ENCODE data around the gene CADM3. TPM values are rescaled to one million over a fixed set of nuclear protein-coding genes. Genes with fewer than 3 reads are reported as not detected.

Gene CADM3
- polyA plus RNA-seq, 1 donor from 2014 or later = 0.13 TPM

DNA sequence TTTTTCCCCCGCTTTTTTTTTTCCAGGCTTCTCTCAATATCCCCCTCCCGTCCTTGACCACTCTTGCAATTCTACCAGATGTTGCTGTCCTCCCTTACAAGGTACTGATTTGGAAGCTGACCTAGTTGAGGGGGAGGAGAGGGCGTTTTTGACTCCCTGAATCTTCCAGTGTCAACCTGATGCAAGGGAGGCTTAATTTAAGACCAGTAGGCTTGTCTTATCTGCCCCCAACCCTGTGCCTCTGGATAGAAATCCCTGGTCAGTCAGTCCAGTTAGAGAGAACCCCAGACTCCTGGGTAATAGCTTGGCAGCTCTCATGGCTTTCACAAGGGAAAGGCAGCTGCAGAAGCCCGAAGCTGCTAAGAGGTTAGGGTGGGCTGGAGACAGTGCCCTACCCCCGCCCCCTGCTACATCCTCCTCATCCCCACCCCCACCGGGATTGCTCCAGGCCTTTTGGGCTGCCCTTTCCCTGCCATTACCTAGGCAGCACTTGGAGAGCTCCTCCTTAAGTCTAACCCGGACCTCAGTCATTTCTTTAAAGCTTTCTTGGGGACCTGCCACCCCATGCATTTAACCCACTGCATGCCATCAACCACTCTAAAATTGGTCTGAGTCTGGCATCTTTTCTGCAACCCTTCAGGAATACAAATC lies 36.9 kb downstream of the CADM3 start:
- Mint-ChIP-seq H3K27ac (no peak overlapping the region), H3K27me3 (peaks cover 59% of the 10 kb centered on the region), H3K4me3 (no peak overlapping the region), H3K36me3 (peaks cover 3% of the 10 kb centered on the region), H3K4me1 (peaks cover 0 to 8% (median 2%) of the 10 kb centered on the region in 3 donors), H3K9me3 (peaks cover 0 to 2% (median 0%) of the 10 kb centered on the region in 3 donors)

- Mint-ChIP-seq H3K36me3 (peaks cover 3% of the 10 kb centered on the region), H3K27ac (no peak overlapping the region)
These were observed 37.6 kb downstream of the CADM3 start for GRCh38 chr1:159209061-159209460.

GRCh38 chr1:159211331-159212136 lies 40.1 kb downstream of the CADM3 start:
- Mint-ChIP-seq H3K4me1 (peaks cover 4 to 8% (median 4%) of the 10 kb centered on the region in 3 donors), H3K4me3 (no peak overlapping the region), H3K9me3 (peaks cover 0 to 2% (median 0%) of the 10 kb centered on the region in 3 donors), H3K27ac (no peak overlapping the region), H3K27me3 (peaks cover 39% of the 10 kb centered on the region), H3K36me3 (peaks cover 3% of the 10 kb centered on the region)

More at GRCh38 chr1:159209061-159209460, 37.6 kb downstream of the CADM3 start:
- Mint-ChIP-seq H3K27me3 (peaks cover 59% of the 10 kb centered on the region), H3K4me3 (no peak overlapping the region), H3K4me1 (peaks cover 2 to 8% (median 3%) of the 10 kb centered on the region in 3 donors), H3K9me3 (peaks cover 0 to 2% (median 0%) of the 10 kb centered on the region in 3 donors)

GRCh38 chr1:159212596-159212995 lies 41.2 kb downstream of the CADM3 start:
- H3K4me1 Mint-ChIP-seq = peaks cover 4 to 6% (median 4%) of the 10 kb centered on the region in 3 donors
- H3K4me3 Mint-ChIP-seq = no peak overlapping the region
- peaks cover 0 to 2% (median 0%) of the 10 kb centered on the region in 3 donors for H3K9me3 Mint-ChIP-seq
- no peak overlapping the region for H3K27ac Mint-ChIP-seq
- peaks cover 38% of the 10 kb centered on the region for H3K27me3 Mint-ChIP-seq
- peaks cover 3% of the 10 kb centered on the region for H3K36me3 Mint-ChIP-seq

DNA sequence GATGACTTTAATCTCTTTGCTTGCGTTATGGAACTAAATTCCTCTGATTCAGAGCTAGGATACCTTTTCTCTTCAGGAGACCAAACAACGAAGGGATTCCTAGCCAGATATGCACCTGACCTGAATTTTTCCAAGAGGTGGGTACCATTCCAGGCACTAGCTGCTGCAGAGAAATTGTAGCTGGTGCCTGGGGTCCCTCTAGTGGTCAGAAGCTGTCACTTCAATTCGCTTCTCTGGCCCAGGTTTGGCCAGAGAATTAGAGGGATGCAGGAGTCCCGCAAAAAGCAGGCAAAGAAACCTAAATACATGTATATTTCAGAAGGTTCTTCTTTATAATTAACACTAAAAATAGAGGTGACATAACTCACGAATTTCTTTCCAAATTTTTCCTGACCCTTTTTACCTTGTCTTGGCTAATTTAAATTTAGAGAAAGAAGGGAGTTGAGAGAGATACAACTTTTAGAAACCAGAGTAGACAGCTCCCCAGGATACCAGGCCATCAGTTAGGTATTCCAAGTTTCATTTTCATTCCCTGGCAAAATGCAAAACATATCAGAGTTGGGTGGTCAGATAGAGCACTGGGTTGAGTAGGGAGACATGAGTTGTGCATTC lies 42.8 kb downstream of the CADM3 start:
- no peak overlapping the region for H3K27ac Mint-ChIP-seq
- H3K4me1 Mint-ChIP-seq = peaks cover 2 to 4% (median 3%) of the 10 kb centered on the region in 3 donors
- H3K9me3 Mint-ChIP-seq = no peaks in the 10 kb centered on the region
- H3K36me3 Mint-ChIP-seq = peaks cover 3% of the 10 kb centered on the region
- no peak overlapping the region for H3K4me3 Mint-ChIP-seq
- H3K27me3 Mint-ChIP-seq = peaks cover 26% of the 10 kb centered on the region

DNA sequence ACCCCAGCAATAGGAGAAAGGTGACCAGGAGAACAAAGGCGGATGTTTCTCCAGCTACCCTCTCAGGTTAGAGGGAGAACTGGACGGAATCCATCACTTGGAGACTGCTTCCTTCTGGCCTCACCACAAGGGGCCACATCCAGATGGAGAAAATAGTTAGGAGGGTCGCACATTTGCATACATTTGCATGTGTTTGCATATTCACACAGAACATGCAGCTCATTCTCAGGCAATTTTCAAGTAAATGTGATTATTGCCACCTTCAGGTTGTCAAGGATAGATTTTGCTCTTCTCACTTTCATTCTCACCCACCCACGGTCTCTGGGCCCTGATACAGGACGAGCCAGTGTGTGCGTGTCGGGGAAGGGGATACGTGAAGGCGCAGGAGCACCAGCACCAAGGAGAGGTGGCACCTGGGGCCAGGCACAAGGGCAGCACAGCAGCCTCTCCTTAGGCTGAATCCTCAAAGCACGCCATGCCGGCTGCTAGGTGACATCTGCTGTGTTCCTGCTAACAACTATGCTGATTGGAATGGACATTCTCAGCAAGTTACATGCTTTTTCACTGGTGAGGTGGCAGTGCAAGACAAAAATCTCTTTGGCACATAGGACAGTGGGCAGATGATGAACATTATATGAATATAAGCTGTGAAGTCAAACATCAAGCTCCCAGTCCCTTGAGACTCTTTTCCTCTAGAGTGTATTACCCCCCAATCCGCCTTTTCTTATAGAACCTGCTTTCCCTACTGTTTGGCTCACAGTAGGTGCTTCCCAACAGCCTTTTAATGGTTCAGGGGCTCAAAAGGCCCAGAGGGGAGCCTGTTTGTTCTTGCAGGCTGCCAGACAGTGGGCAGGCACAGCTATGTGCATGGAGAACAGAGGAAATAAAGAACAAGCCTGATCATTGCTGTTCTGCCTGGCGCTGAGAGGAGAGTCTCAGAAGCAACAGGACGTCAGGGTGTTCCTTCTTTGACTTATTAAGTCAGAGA lies 47.5 kb downstream of the CADM3 start:
- Mint-ChIP-seq H3K36me3 (no peaks in the 10 kb centered on the region), H3K4me3 (no peak overlapping the region), H3K27me3 (peaks cover 13% of the 10 kb centered on the region)

GRCh38 chr1:159222075-159222865 lies 50.9 kb downstream of the CADM3 start:
- Mint-ChIP-seq H3K4me3 (no peak overlapping the region), H3K27me3 (peaks cover 14% of the 10 kb centered on the region), H3K4me1 (no peaks in the 10 kb centered on the region), H3K36me3 (no peaks in the 10 kb centered on the region), H3K9me3 (no peaks in the 10 kb centered on the region), H3K27ac (no peak overlapping the region)

More for the DNA sequence above, 47.5 kb downstream of the CADM3 start:
- no peaks in the 10 kb centered on the region for H3K9me3 Mint-ChIP-seq
- H3K4me1 Mint-ChIP-seq = peaks cover 0 to 3% (median 2%) of the 10 kb centered on the region in 3 donors
- H3K27ac Mint-ChIP-seq = no peak overlapping the region

DNA sequence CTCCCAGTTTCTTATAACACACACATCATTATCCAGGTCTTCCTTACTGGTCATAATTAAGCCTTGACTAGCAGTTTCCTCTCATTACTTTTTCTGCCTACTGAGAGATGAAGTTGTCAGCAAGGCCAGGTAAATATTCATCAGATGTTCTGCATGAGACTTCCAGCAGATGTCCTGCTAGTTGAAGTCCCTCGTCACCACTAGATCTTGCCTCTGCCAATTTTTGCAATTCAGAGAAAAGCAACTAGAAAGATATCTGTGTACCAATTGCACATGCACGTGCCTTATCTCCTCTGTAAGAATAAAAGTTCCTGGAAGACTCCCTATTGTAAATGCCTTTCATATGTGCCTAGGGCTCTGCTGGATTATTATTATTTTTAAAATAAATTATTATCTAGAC lies 51.6 kb downstream of the CADM3 start:
- Mint-ChIP-seq H3K4me3 (no peak overlapping the region), H3K36me3 (no peaks in the 10 kb centered on the region), H3K27me3 (peaks cover 16% of the 10 kb centered on the region), H3K27ac (no peak overlapping the region), H3K9me3 (no peaks in the 10 kb centered on the region), H3K4me1 (no peaks in the 10 kb centered on the region)

- no peaks in the 10 kb centered on the region for H3K4me1 Mint-ChIP-seq
- no peak overlapping the region for H3K27ac Mint-ChIP-seq
- H3K27me3 Mint-ChIP-seq = peaks cover 10% of the 10 kb centered on the region
- H3K36me3 Mint-ChIP-seq = peaks cover 2% of the 10 kb centered on the region
- H3K4me3 Mint-ChIP-seq = no peak overlapping the region
- H3K9me3 Mint-ChIP-seq = no peaks in the 10 kb centered on the region
These were observed 57.1 kb downstream of the CADM3 start for GRCh38 chr1:159228554-159228953.

DNA sequence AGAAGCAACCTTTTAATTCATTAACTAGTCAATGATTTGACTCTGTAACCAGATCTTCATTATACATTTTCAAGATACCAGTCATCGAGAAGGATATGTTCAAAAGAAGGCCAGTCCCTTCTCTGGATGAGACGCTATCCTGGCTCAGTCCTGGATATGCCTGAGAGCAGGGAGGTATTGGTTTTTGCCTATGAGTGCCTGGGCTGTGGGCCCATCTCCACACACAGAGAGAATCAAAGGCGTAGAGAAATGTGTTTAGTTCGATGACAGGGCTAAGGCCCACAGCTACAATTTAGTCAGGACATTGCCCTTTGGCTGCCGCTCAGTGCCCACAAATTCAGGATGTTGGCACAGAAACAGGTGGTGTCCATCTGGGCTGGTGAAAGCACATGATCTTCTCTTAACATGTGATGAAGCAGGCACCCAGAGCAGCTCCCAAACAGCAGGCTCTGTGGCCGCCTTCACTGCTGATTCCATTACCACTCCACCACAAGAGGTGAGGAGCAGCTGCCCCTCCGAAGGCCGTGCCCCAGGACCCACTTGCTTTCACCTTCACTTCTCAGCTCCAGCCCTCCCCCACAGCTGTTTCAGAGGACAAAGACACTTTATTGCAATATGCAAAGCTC lies 58.0 kb downstream of the CADM3 start:
- H3K27me3 Mint-ChIP-seq = peaks cover 10% of the 10 kb centered on the region
- no peak overlapping the region for H3K27ac Mint-ChIP-seq

GRCh38 chr1:159229896-159230295 lies 58.5 kb downstream of the CADM3 start:
- Mint-ChIP-seq H3K4me3 (no peak overlapping the region), H3K4me1 (no peaks in the 10 kb centered on the region), H3K27ac (no peak overlapping the region), H3K27me3 (peaks cover 10% of the 10 kb centered on the region), H3K9me3 (no peaks in the 10 kb centered on the region), H3K36me3 (peaks cover 2% of the 10 kb centered on the region)

More for the DNA sequence above, 58.0 kb downstream of the CADM3 start:
- no peaks in the 10 kb centered on the region for H3K9me3 Mint-ChIP-seq
- no peak overlapping the region for H3K4me3 Mint-ChIP-seq
- H3K4me1 Mint-ChIP-seq = no peaks in the 10 kb centered on the region
- peaks cover 2% of the 10 kb centered on the region for H3K36me3 Mint-ChIP-seq

DNA sequence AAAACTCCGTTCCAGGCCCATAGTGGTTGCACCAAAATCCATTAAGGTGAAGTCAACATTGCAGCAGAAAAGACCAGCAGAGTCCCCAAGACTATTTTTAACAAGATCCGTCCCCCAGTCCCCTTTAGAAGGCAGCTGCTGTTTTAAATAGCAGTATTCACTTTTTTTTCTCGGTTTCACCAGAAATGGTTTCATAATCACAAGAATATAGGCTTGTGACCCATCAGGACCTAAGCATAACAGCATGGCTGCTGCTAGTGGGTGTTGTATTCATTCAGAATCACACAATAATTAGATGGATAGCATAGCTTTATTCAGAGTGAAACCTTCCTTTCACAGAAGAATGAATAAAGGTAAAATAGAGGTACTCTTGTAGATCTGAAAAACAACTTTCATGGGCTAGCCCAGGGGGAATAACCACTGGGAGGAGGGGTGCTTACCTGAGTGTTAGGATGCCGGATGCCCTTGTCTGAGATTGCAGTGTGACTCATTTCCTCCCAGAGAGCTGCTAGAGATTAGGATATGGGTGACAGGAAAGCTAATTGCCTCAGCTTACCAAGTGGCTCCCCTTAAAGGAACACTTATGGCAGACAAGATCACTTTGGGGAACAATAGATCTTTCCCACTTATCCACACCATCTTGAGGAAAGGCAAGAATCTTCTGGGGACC lies 68.3 kb downstream of the CADM3 start:
- peaks cover 4 to 5% (median 4%) of the 10 kb centered on the region in 3 donors for H3K9me3 Mint-ChIP-seq
- no peak overlapping the region for H3K4me3 Mint-ChIP-seq
- no peaks in the 10 kb centered on the region for H3K36me3 Mint-ChIP-seq
- peaks cover 0 to 4% (median 0%) of the 10 kb centered on the region in 3 donors for H3K4me1 Mint-ChIP-seq
- peaks cover 4% of the 10 kb centered on the region for H3K27me3 Mint-ChIP-seq
- H3K27ac Mint-ChIP-seq = peak overlapping the region in 1 of 3 donors; percentile 7

GRCh38 chr1:159247266-159247665 lies 75.9 kb downstream of the CADM3 start:
- H3K27me3 Mint-ChIP-seq = peaks cover 12% of the 10 kb centered on the region
- H3K36me3 Mint-ChIP-seq = no peaks in the 10 kb centered on the region
- no peak overlapping the region for H3K27ac Mint-ChIP-seq
- peaks cover 4 to 22% (median 10%) of the 10 kb centered on the region in 3 donors for H3K9me3 Mint-ChIP-seq
- H3K4me1 Mint-ChIP-seq = no peaks in the 10 kb centered on the region
- H3K4me3 Mint-ChIP-seq = no peak overlapping the region

Measured in IgD-negative memory B cell (primary cell).